GM12878 (cell line): ENCODE results near the gene ITSN2. TPM values are rescaled to one million over a fixed set of nuclear protein-coding genes. Genes with fewer than 3 reads are reported as not detected.

Source experiments
- ATAC-seq: fragments of 200-7000 bp; cut with Tn5 transposase; 3 replicates; pipeline ENCODE4 v1.9.1; 2020; ENCODE audit warnings: mild to moderate bottlenecking, moderate library complexity
- BruUV-seq: library from RNA; stranded (reverse); fragments of 400-500 nt; replicated peaks from 2 replicates; lab custom pipeline; 2021; lab: Mats Ljungman, UMichigan
- CTCF ChIA-PET: fragments of 300-600 bp; sonication (Branson Sonifier 250); formaldehyde crosslinking; extraction: SDS; loops from one replicate; lab custom pipeline; 2021; ENCODE audit warnings: inconsistent platforms; lab: Yijun Ruan, JAX
- POLR2A ChIA-PET: fragments of 350-600 bp; formaldehyde crosslinking; extraction: SDS; loops from one replicate; lab custom pipeline; 2021; ENCODE audit warnings: inconsistent platforms; lab: Charles Lee
- RAD21 ChIA-PET: fragments of 300-600 bp; sonication (Branson Sonifier 250); formaldehyde crosslinking; loops from one replicate; lab custom pipeline; 2023; ENCODE audit warnings: antibody characterized with exemption; ENCODE audit not compliant: unreplicated experiment; lab: Charles Lee
- SMC1A ChIA-PET: fragments of 300-600 bp; sonication (Branson Sonifier 250); formaldehyde crosslinking; loops from one replicate; lab custom pipeline; 2023; ENCODE audit not compliant: unreplicated experiment, uncharacterized antibody; lab: Charles Lee
- DNase-seq: peaks from one replicate; pipeline ENCODE4 v3.0.0-alpha.2; 2011; ENCODE audit warnings: low read depth, low spot score
- FAIRE-seq: peaks from 3 replicates; lab custom pipeline; 2011; peaks lifted over from hg19 to GRCh38; lab: Jason Lieb, UNC
- H2AFZ ChIP-seq: 2 replicates; pipeline ENCODE4 v1.6.0; 2011; ENCODE audit warnings: low read depth, low read length, control low read depth; ENCODE audit not compliant: control insufficient read depth
- H3K27ac ChIP-seq: 2 replicates; pipeline ENCODE4 v1.5.1; 2011; ENCODE audit warnings: control low read depth; ENCODE audit not compliant: control insufficient read depth, insufficient read depth
- H3K27me3 ChIP-seq, 2 experiments: replicated peaks in 1 of 2; 2 replicates each; pipeline versions ENCODE4 v1.6.0 to v1.6.1; 2011; ENCODE audit warnings: low read length in 1 of 2; ENCODE audit not compliant: control insufficient read depth in 2 of 2, insufficient read depth in 2 of 2
- H3K36me3 ChIP-seq, 2 experiments: 2 replicates each; pipeline ENCODE4 v1.5.1; 2011; ENCODE audit warnings: low read length in 1 of 2; ENCODE audit not compliant: control insufficient read depth in 2 of 2, insufficient read depth in 2 of 2
- H3K4me1 ChIP-seq: 2 replicates; pipeline ENCODE4 v1.6.1; 2011; ENCODE audit warnings: mild to moderate bottlenecking, low read length, moderate library complexity, mixed read lengths; ENCODE audit not compliant: control insufficient read depth, insufficient read depth
- H3K4me2 ChIP-seq: 2 replicates; pipeline ENCODE4 v1.6.0; 2011; ENCODE audit warnings: control low read depth; ENCODE audit not compliant: control insufficient read depth, insufficient read depth
- H3K4me3 ChIP-seq: fragments of 200-600 bp; sonication (generic); 2 replicates; pipeline ENCODE4 v1.5.1; 2016
- H3K79me2 ChIP-seq: 2 replicates; pipeline ENCODE4 v1.6.0; 2011; ENCODE audit warnings: low read length; ENCODE audit not compliant: control insufficient read depth, insufficient read depth
- H3K9ac ChIP-seq: 2 replicates; pipeline ENCODE4 v1.8.0; 2011; ENCODE audit warnings: low read length, control low read depth, mixed read lengths; ENCODE audit not compliant: control insufficient read depth, insufficient read depth
- H3K9me3 ChIP-seq: replicated peaks from 3 replicates; pipeline ENCODE4 v1.5.1; 2011; ENCODE audit warnings: mild to moderate bottlenecking, low read length; ENCODE audit not compliant: control insufficient read depth, insufficient read depth
- H4K20me1 ChIP-seq: 2 replicates; pipeline ENCODE4 v1.6.0; 2011; ENCODE audit not compliant: control insufficient read depth, insufficient read depth
- CHD2 ChIP-seq: IDR thresholded peaks from 2 replicates; pipeline ENCODE4 v1.6.1; 2011; ENCODE audit warnings: low read depth, low read length, improper control_type of control experiment, borderline replicate concordance
- ESRRA ChIP-seq: IDR thresholded peaks from 2 replicates; pipeline ENCODE4 v1.6.1; 2012; ENCODE audit warnings: mild to moderate bottlenecking, low read length, improper control_type of control experiment
- FOXM1 ChIP-seq: IDR thresholded peaks from 2 replicates; pipeline ENCODE4 v1.6.1; 2012; ENCODE audit warnings: low read depth, mild to moderate bottlenecking, inconsistent platforms, low read length, moderate library complexity
- POLR2AphosphoS2 ChIP-seq: IDR thresholded peaks from 2 replicates; pipeline ENCODE4 v1.6.1; 2011; ENCODE audit warnings: low read depth, mild to moderate bottlenecking, low read length, improper control_type of control experiment, moderate library complexity
- WGBS: methylation state at CpG from one replicate; pipeline ENCODE4 v1.1.6; 2016; ENCODE audit warnings: low lambda C conversion rate; ENCODE audit not compliant: insufficient replicate concordance, insufficient coverage; ENCODE audit errors: missing lambda C conversion rate; 5-methylcytosine and 5-hydroxymethylcytosine counted together
- in situ Hi-C: fragments of 300-500 bp; cut with MboI; formaldehyde crosslinking; loops from 9 replicates; pipeline ENCODE4 v1.14.3; 2018; ENCODE audit warnings: mixed read lengths
- intact Hi-C: fragments of 100-400 bp; cut with micrococcal nuclease; formaldehyde crosslinking; loops from one replicate; pipeline ENCODE4 v1.14.2; 2022; ENCODE audit not compliant: unreplicated experiment
- polyA plus RNA-seq, 11 experiments: library from polyadenylated mRNA; depleted of rRNA in 4 of 11; unstranded in 6 of 11; stranded (reverse) in 5 of 11; fragments of >200 nt; fragmentation: Nextera tagmentation in 4 of 11; fragmentation: Illumina TruSeq in 1 of 11; extraction: Ambion mirVana in 4 of 11; extraction: Trizol in 1 of 11; gene quantifications; 1 replicate in 1 of 11; 2 replicates in 10 of 11; pipeline versions ENCODE4 v1.2.1 to v1.2.3, GENCODE V29; 2011 to 2016; ENCODE audit warnings: inconsistent platforms in 2 of 11, missing spikeins in 2 of 11, low read depth in 1 of 11
- total RNA-seq, 4 experiments: library from RNA; depleted of rRNA in 3 of 4; stranded (reverse); fragments of >200 nt in 3 of 4; fragmentation: Illumina TruSeq in 1 of 4; extraction: Trizol in 1 of 4; gene quantifications; 2 replicates each; pipeline versions ENCODE4 v1.2.1 to v1.2.3, GENCODE V29; 2013 to 2021
- TF ChIP-seq, protein P1 (sequence below): IDR thresholded peaks from 2 replicates; pipeline ENCODE4 v1.6.1; 2011; ENCODE audit warnings: borderline replicate concordance, low read depth, mild to moderate bottlenecking, moderate library complexity, low read length; ENCODE audit not compliant: insufficient read depth, poor library complexity, severe bottlenecking
- TF ChIP-seq, protein P2 (sequence below): fragments of 450-650 bp; IDR thresholded peaks from 2 replicates; pipeline ENCODE4 v1.6.1; 2016; ENCODE audit warnings: mild to moderate bottlenecking, moderate library complexity, borderline replicate concordance
- TF ChIP-seq, protein P3 (sequence below): IDR thresholded peaks from 2 replicates; pipeline ENCODE4 v1.6.1; 2011; ENCODE audit warnings: mild to moderate bottlenecking, low read depth, low read length, moderate library complexity; ENCODE audit not compliant: insufficient replicate concordance
- TF ChIP-seq, protein P4 (sequence below): fragments of 450-650 bp; IDR thresholded peaks from 2 replicates; pipeline ENCODE4 v1.6.1; 2018; ENCODE audit warnings: mild to moderate bottlenecking, low read depth, moderate library complexity; ENCODE audit not compliant: partially characterized antibody

ITSN2 gene
- total and polyA plus RNA-seq, 10 of the 15 experiments (the other 5 are each of a cell fraction or from before 2014, with no cell fraction given): 20.5 to 80.0 (median 54.7) TPM

DNA sequence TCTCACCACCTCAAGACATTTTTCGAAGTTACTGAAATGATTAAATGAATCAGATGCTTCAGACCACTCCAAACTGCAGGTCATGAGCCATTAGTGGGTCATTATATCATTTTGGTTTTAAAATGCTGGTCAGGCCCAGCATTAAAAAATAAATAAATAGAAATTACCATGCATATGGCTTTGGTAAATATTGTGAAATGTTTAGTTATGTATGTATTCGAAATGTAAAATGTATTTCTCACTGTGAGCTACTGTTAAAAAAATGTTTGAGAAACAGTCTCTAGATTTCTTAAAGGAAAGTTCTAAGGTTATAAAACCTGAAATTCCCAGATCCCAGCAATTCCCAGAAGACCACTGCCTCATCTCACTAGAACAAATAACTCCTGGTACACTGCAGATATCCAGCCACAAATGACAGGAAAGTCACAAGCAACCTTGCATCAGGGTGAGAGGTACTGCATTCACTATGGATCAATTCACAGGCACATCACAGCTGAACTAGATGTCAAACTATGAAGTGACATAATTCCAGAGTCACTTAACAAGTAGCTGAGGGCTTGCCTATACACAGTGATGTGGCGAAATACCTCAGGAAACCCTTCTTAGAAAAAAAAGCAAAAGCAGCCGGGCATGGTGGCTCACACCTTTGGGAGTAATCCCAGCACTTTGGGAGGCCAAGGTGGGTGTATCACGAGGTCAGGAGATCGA lies 138.8 kb downstream of the ITSN2 start (continued):
- TF ChIP-seq, protein P1, sequence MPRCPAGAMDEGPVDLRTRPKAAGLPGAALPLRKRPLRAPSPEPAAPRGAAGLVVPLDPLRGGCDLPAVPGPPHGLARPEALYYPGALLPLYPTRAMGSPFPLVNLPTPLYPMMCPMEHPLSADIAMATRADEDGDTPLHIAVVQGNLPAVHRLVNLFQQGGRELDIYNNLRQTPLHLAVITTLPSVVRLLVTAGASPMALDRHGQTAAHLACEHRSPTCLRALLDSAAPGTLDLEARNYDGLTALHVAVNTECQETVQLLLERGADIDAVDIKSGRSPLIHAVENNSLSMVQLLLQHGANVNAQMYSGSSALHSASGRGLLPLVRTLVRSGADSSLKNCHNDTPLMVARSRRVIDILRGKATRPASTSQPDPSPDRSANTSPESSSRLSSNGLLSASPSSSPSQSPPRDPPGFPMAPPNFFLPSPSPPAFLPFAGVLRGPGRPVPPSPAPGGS: no peak
- TF ChIP-seq FOXM1: no peak

DNA sequence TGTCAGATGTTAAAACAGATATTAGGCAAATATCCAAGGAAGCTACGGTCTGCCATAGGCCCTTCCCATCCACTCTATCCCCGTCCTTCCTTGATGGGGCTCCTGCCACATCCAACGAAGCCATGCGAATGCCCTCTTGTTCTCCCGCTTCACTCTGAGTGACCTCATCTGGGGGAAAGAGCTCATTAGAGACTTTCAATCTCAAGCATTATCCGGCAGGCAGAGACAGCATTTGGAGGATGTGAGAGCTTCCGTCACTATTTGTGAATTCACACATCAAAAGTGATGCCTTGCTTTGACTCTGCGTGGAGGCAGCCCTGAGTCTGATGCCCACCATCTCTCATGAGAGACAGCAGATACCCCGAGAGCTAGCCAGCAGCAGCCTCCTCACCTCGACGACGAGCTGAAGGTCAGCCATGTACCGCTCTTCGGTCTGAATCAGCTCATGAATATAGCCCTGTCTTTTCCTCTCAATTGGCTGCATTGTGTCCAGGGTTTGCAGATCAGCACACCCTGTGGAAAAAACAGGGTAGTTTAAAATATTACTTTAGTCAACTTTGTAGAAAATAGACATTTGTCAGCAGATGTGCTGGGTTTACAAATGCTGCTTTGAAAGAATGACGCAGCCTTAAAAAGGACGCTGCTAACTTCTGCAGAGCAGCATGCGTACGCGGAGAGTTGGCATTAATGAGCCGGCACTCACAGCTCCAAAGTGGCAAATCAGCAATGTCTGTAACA lies 139.6 kb downstream of the ITSN2 start:
- no peak for FAIRE-seq
- Histone ChIP-seq H3K9me3 (no peaks in the 10 kb centered on the region), H4K20me1 (no peaks in the 10 kb centered on the region), H3K27me3 (no peaks in the 10 kb centered on the region), H3K9ac (no peak overlapping the region), H3K4me1 (peaks cover 2% of the 10 kb centered on the region), H2AFZ (no peak overlapping the region), H3K4me3 (no peak overlapping the region), H3K27ac (no peak overlapping the region), H3K4me2 (no peak overlapping the region), H3K79me2 (no peaks in the 10 kb centered on the region), H3K36me3 (peaks cover 0 to 10% of the 10 kb centered on the region in 2 experiments; a peak in 2 of 4 replicates)
- intact Hi-C loops (no loop called here), in situ Hi-C loops (no loop called here)
- no peak for ATAC-seq
- over 99% methylated on average over 20 of the region's 20 CpGs for WGBS
- BruUV-seq: no TSS peak
- POLR2A ChIA-PET: no interaction called here
- RAD21 ChIA-PET: no interaction called here
- CTCF ChIA-PET: interaction anchor here (1.0 kb wide), 1 partner anchor 606 kb away, joined by 3 read pairs; no protein-coding TSS in a partner anchor
- no peak for DNase-seq
- SMC1A ChIA-PET: interaction anchor here (1.4 kb wide), 1 partner anchor 15 kb away, joined by 3 read pairs; no protein-coding TSS in a partner anchor
- TF ChIP-seq, protein P2, sequence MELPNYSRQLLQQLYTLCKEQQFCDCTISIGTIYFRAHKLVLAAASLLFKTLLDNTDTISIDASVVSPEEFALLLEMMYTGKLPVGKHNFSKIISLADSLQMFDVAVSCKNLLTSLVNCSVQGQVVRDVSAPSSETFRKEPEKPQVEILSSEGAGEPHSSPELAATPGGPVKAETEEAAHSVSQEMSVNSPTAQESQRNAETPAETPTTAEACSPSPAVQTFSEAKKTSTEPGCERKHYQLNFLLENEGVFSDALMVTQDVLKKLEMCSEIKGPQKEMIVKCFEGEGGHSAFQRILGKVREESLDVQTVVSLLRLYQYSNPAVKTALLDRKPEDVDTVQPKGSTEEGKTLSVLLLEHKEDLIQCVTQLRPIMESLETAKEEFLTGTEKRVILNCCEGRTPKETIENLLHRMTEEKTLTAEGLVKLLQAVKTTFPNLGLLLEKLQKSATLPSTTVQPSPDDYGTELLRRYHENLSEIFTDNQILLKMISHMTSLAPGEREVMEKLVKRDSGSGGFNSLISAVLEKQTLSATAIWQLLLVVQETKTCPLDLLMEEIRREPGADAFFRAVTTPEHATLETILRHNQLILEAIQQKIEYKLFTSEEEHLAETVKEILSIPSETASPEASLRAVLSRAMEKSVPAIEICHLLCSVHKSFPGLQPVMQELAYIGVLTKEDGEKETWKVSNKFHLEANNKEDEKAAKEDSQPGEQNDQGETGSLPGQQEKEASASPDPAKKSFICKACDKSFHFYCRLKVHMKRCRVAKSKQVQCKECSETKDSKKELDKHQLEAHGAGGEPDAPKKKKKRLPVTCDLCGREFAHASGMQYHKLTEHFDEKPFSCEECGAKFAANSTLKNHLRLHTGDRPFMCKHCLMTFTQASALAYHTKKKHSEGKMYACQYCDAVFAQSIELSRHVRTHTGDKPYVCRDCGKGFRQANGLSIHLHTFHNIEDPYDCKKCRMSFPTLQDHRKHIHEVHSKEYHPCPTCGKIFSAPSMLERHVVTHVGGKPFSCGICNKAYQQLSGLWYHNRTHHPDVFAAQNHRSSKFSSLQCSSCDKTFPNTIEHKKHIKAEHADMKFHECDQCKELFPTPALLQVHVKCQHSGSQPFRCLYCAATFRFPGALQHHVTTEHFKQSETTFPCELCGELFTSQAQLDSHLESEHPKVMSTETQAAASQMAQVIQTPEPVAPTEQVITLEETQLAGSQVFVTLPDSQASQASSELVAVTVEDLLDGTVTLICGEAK: no peak
- TF ChIP-seq ESRRA: no peak
- TF ChIP-seq CHD2: no peak
- TF ChIP-seq, protein P3, sequence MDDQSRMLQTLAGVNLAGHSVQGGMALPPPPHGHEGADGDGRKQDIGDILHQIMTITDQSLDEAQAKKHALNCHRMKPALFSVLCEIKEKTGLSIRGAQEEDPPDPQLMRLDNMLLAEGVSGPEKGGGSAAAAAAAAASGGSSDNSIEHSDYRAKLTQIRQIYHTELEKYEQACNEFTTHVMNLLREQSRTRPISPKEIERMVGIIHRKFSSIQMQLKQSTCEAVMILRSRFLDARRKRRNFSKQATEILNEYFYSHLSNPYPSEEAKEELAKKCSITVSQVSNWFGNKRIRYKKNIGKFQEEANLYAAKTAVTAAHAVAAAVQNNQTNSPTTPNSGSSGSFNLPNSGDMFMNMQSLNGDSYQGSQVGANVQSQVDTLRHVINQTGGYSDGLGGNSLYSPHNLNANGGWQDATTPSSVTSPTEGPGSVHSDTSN: no peak
- TF ChIP-seq POLR2AphosphoS2: no peak
- TF ChIP-seq, protein P4, sequence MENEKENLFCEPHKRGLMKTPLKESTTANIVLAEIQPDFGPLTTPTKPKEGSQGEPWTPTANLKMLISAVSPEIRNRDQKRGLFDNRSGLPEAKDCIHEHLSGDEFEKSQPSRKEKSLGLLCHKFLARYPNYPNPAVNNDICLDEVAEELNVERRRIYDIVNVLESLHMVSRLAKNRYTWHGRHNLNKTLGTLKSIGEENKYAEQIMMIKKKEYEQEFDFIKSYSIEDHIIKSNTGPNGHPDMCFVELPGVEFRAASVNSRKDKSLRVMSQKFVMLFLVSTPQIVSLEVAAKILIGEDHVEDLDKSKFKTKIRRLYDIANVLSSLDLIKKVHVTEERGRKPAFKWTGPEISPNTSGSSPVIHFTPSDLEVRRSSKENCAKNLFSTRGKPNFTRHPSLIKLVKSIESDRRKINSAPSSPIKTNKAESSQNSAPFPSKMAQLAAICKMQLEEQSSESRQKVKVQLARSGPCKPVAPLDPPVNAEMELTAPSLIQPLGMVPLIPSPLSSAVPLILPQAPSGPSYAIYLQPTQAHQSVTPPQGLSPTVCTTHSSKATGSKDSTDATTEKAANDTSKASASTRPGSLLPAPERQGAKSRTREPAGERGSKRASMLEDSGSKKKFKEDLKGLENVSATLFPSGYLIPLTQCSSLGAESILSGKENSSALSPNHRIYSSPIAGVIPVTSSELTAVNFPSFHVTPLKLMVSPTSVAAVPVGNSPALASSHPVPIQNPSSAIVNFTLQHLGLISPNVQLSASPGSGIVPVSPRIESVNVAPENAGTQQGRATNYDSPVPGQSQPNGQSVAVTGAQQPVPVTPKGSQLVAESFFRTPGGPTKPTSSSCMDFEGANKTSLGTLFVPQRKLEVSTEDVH: no peak
